Loucy (cell line): Measurements from ENCODE around the gene ST6GALNAC1.

ENCODE experiments used
- EZH2phosphoT487 ChIP-seq: fragments of 200-600 bp; IDR thresholded peaks from 2 replicates; pipeline ENCODE4 v1.6.1; 2018; ENCODE audit warnings: antibody characterized with exemption, mild to moderate bottlenecking, moderate library complexity, borderline replicate concordance
- TF ChIP-seq, protein P1 (sequence below): fragments of 200-600 bp; sonication (generic); conservative IDR thresholded peaks from 2 replicates; pipeline ENCODE4 v1.5.1; 2014; ENCODE audit warnings: mild to moderate bottlenecking, antibody characterized with exemption, low read length

DNA sequence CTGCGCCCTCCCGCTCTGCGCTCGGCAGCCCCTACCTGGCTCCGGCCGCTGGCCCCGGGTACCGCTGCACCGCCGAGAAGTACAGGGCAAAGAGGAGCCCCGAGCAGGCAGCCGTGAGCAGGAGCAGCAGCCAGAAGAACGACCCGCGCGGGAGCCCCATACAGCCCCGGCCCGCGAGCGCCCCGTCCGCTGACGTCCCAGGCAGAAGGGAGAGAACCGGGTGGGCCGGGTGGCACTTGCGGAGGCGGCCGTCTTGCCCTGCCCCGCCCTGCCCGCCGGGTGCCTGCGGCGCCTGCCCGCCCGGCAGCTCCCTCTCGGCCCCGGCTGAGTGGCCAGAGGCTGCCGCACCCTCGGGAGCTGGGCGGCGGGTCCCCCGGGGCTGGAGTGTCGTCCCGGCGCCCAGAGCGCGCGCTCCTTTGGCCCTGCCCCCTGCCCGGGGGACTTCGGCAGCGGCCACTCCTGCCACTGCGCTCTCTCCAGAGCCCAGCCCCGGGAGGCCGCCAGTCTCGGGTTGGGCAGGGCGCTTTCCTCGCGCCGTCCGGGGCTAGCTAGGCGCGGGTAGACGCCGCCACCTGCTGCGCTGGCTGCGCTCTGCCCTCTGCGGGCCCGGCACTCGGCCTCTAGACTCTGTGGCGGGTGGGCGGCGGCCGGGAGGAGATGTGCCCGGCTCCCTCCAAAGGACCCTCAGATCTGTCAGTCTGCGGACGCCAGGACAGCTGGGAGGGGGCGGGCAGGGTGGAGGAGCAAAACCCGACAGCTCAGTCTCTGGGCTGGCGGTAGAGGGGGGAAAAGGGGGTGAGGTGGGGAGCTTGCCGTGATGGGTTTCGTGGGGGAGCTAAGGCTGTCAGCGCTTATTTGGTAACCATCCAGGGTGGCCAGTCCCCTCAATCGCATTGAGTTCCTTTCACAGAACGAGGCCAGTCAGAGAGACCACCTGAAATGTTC lies 57.6 kb downstream of the ST6GALNAC1 start, which contains the start of gene ST6GALNAC2:
- TF ChIP-seq, protein P1, sequence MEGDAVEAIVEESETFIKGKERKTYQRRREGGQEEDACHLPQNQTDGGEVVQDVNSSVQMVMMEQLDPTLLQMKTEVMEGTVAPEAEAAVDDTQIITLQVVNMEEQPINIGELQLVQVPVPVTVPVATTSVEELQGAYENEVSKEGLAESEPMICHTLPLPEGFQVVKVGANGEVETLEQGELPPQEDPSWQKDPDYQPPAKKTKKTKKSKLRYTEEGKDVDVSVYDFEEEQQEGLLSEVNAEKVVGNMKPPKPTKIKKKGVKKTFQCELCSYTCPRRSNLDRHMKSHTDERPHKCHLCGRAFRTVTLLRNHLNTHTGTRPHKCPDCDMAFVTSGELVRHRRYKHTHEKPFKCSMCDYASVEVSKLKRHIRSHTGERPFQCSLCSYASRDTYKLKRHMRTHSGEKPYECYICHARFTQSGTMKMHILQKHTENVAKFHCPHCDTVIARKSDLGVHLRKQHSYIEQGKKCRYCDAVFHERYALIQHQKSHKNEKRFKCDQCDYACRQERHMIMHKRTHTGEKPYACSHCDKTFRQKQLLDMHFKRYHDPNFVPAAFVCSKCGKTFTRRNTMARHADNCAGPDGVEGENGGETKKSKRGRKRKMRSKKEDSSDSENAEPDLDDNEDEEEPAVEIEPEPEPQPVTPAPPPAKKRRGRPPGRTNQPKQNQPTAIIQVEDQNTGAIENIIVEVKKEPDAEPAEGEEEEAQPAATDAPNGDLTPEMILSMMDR: no peak
- no peak for TF ChIP-seq EZH2phosphoT487
